ENCODE measurements around the gene C6orf132.

C6orf132 gene

DNA sequence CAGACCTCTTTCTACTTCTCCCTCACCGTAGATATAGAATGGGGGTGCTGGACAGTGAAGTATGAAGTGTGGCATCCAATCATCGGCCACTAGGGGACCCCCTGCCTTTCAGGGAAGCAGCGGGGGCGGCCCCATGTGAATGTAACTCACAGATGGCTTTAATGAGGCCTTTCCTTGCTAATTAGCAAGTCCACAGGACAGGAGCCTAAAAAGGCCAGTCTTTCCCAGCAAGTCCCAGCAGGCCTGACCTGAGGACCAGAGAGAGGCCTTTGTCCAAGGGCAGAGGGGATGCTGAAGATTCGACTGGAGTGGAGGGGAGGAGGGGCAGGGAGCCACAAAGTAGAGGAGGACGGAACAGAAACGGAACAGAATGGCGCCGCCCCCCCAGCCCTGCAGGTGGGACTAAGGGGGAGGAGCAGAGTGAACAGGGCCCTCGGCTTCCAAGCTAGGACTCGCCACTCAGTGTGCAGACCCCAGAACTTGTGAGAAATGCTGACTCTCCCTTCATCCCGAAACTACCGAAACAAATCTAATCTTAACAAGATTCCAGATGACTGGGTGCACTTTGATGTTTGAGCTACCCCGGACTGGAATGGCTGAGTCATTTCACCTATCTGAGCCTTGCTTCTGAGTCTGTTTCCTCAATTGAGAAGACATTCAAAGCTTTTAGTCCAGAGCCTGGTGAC is 5.8 kb downstream of the C6orf132 start:
- no peak for DNase-seq (ENCODE audit: low read depth in 3 of 3)

- DNase-seq (ENCODE audit: low read depth in 3 of 3): no peak
Observed at GRCh38 chr6:42135722-42136121, 6.7 kb downstream of the C6orf132 start.

- DNase-seq (ENCODE audit: low read depth in 3 of 3): no peak
Observed at GRCh38 chr6:42135161-42135560, 7.3 kb downstream of the C6orf132 start.

DNA sequence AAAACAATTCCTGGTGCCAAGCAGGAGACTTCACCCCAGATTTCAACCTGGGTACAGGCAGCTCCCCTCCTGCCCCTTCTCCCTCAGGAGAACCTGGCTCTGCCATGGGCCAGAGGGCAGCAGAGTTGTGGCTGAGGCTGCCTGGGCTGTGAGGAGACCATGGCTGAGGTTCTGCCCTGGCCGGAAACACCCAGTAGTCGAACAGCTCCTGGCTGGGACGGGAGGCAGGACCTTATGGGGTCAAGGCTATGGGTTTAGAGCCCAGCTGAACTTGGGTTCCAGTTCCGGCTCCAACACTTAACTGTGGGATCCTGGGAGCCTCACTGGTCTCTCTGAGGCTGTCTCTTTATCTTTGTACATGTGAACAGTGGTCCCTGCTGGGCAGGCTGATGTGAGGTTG is 8.5 kb downstream of the C6orf132 start:
- DNase-seq (ENCODE audit: low read depth in 3 of 3): no peak

DNA sequence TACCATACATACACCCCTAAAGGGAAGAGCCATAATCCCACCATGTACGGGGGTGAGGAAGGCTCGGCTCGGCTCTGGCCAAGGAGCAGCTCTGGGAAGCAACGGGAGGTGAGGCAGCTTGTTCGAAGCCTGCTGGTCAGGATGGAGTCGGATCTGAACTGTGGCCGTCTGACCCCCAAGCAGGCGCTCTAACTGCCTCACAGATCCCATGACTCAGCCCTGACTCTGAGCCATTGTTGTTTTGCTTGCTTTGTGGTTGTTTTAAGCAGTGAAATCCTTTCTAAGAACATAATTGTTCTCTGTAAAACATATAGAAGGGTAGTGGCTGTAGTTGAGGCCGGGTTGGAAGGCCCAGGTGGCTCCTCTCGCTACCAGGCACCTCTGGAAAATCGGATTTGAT is 10.9 kb downstream of the C6orf132 start:
- DNase-seq (ENCODE audit: low read depth in 3 of 3): no peak

DNA sequence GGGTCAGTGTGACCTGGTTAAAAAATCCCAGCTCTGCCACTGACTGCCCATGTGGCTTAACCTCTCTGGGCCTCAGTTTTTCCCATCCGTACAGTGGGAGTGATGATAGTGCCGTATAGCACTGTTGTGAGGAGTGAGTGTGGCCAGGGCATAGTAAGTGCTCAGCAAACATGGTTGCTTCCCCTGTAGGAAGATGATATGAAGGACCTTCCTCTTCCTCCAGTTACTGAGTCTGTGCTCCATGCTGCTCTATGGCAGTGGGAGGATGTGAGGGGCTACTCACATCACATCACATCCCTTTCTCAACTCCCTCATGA is 13.1 kb downstream of the C6orf132 start:
- no peak for DNase-seq (ENCODE audit: low read depth in 3 of 3)

DNA sequence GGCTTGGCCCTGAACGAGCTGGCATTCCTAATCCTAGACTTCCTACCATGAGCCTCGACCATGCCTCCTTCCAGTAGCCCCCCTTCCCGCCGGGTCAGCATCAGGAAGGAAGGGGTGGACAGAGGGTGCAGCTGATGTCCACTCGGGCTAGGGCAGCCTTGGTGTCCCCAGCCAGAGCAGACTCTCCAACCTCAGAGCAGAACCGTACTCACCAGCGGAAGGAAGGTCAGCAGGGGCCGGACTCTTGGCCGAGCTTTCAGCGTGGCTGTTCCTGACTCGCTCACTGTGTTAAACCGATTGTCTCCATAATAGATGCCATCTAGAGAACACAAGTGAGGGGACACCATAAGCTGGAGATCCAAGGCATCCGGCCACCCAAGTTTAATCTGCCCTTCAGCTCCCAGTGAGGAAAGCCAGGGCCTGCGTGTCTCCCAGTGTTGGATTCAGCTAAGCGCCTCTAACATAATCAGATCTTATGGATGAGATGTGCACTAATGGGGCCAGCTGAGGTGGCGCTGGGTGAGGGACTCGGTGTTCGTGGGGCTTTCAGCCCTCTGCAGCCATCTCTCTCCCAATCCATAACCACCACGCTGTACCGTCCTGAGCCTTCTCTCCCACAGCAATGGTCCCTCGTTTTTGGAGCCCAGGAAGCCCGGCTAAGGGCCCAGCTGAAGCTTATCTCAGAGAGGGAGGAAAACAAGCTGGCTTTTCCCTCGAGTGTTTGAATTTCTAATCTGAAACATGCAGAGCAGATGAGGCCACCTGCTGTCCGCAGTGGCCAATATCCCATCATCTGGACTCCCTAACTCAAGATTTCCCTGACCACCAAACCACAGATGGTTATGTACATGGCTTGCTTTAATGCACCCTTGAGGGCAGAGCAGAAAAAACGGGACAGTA is 13.7 kb downstream of the C6orf132 start:
- DNase-seq (ENCODE audit: low read depth in 3 of 3): no peak

DNA sequence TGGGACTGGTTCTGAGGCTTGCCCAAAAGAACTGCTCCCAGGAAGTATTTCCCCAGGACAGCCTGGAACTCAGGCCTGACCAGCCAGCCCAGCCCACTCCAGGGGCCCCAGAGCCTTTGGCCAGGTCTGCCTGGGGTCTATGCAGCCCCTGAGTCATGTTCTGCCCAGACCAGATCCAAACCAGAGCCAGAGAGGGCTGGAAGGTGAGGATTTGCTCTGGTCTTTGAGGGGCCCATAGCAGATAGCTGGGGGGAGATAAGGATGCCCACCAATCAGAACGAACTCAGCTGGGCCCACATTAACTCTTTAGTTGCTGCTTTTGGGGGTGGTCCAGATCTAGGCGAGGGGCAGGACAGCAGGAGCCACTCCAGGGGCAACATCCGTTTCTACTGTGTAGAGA is 16.8 kb downstream of the C6orf132 start:
- no peak for DNase-seq (ENCODE audit: low read depth in 3 of 3)

DNA sequence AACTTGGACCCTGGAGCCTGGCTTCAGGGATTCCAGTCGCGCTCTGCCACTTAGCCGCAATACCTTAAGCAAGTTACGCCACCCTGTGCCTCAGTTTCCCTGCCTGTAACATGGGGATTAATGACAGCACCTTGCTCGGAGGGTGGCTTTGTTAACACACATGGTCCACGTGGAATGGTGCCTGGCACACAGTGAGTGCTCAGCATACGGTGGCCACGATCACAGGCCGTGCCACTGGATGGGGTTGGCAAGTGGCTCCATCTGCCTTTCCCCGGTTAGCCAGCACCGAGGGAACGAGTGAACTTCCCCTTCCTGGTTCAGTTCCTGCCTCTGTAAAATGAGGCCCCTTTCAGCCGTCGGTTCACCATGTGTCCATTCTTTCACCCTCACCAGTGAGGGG is 17.2 kb downstream of the C6orf132 start:
- no peak for DNase-seq (ENCODE audit: low read depth in 3 of 3)

GRCh38 chr6:42124223-42124836 is 18.1 kb downstream of the C6orf132 start:
- no peak for DNase-seq (ENCODE audit: low read depth in 3 of 3)

- DNase-seq (ENCODE audit: low read depth in 3 of 3): no peak
Observed at GRCh38 chr6:42123379-42124103, 18.9 kb downstream of the C6orf132 start.

DNA sequence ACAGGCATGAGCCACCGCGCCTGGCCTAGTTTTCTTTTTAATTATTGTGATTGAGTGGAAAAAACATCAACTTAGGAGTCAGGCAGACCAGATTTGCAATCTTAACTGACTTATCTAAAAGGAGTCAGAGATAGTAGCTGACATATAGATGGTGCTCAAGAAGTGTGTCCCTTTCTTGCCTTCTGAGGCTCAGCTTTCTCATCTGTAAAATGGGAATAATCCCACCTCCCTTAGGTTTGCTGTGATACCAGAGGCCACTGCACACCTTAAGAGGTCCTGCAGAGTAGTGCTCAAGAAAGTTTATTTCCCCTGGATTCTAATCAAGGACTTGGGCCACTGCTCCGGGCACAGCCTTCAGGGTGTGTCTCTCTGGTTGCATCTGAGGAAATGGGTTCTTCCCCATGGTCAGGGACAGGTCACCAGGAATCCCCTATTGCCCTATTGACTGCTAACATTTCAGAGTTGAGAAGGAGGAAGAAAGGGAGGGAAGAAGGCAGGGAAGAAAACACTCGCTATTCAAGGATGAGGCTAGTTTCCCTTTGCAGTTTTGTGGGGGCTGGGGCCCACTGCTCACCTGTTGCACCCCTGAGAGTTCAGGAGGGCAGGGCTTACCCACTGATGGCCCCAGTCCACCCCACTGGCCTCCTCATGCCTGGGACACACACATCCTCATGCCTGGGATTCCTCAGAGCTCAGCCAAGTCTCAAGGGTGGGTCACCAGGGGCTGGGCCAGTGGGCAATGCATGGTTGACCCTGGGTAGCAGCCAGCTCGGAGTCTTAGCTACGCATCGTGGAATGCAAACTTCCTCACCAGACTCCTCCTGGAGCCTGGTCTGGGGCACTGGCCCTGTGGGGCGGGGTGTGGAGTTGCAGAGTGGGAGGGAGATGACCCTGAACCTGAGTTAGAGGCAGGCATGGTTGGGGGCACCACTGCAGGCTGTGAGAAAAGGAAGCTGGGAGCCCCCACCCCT is 21.2 kb downstream of the C6orf132 start:
- DNase-seq (ENCODE audit: low read depth in 3 of 3): no peak

DNA sequence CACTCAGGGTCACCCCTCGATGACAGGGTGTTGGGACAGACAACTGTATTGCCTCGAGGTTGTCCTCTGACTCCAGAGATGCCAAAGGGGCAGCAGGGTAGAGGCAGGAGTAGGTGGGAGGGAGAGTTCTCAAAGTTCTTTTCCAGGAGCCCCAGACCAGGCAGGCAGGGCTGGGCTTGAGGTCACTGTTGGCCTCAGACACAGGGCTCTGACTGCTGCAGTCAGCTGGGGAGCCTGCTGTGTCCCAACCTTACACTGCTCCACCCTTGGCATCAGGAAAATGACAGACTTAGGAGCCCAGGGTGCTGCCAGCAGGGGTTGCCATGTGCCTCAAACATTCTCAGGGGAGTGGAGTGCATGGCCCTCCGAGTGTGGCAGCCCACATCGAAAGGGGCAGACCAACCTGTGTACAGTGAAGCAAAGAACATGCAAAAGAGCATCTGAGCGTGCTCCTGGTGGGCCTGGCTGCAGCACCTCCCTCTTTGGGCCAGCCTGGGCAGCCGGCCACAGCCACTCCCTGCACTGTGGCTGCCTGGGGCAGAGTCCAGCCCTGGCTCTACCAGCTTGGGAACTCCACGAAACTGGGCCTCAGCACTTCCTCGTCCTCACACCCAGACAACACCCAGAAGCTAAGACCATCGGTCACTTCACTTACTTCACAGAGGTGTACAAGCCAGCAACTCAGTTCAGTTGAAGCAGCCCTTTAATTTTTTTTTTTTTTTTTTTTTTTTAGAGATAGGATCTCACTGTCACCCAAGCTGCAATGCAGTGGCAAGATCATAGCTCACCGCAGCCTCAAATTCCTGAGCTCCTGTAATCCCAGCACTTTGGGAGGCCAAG is 24.0 kb downstream of the C6orf132 start:
- DNase-seq (ENCODE audit: low read depth in 3 of 3): no peak

DNA sequence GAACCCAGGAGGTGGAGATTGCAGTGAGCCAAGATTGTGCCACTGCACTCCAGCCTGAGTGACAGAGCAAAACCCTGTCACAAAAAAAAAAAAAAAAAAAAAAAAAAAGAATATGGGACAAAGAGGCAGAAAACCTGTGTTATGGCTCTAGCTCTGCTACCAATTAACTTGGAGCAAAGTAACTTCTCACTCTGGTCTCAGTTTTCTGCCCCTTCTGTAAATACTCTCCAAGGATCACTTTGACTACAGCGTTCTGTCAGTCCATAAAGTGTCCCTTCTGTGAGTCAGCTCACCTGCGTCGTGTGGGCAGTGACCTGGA is 24.6 kb downstream of the C6orf132 start:
- no peak for DNase-seq (ENCODE audit: low read depth in 3 of 3)

DNA sequence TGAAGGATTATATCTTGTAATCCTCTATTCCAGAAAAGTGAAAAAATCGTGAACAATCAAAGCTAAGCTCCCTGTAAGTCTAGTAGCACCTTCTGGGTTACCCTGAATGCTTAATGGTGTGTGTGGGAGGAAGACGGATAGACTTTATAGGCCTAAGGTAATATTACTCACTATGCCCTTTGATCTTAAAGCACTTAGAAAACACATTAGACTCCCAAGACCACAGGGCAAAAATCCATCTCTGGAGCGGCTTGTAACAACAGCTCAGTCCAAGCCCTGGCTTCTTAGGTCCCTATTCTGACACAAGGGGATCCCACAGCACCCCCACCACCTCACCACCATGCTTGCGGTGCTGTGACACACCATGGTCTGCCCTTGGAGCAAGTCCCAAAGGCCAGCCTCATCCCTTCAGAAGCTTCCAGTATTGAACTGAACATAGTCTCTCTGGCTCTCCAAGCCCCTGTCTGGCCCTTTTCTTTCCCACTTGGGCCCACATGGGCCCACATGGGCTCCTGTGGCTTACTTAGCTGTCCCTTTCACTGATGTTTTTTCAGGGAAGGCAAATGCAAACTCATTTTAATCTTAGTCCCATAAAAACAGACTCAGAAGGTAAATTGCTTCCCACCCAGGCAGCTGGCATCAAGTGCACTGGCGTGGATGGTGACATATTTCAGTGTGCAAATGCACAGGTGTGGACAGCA is 28.3 kb downstream of the C6orf132 start:
- DNase-seq (ENCODE audit: low read depth in 3 of 3): no peak

- DNase-seq (ENCODE audit: low read depth in 3 of 3): no peak
Observed at GRCh38 chr6:42112351-42112750, 30.1 kb downstream of the C6orf132 start.

DNA sequence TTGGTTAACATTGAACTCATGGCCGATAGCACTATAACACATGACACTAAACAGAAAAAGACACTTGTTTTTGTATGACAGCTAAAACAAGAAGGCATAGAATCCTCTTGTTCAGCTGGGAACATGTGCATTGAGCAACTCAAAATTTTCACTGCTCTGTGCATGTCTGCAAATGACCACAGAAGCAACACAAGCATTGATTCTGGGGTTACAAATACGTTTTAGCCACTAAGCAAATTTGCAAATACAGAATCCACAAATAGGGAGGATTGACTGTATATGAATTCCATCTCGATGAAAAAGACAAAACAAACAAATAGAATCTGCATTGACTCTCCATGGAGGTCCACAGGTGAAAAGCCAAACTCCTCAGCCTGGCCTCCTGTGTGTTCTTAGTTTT is 31.7 kb downstream of the C6orf132 start:
- DNase-seq (ENCODE audit: low read depth in 3 of 3): no peak

DNA sequence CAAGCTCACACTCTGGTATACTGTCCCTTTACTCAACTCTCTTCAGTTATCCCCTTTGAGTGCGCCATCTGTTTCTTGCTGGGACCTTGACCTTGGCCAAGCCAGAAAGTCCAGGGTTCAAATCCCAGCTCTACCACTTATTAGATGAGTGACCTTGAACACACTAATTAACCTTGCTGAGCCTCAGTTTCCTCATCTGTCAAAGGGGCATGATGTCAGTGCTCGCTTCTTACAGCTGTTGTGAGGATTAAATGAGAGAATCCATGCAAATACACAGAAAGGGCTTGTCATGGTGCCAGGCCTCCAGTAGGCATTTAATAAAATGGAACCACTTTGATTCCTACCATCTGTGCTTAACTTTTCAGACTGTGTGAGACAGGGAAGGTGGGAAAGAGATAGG is 34.3 kb downstream of the C6orf132 start:
- no peak for DNase-seq (ENCODE audit: low read depth in 3 of 3)

DNA sequence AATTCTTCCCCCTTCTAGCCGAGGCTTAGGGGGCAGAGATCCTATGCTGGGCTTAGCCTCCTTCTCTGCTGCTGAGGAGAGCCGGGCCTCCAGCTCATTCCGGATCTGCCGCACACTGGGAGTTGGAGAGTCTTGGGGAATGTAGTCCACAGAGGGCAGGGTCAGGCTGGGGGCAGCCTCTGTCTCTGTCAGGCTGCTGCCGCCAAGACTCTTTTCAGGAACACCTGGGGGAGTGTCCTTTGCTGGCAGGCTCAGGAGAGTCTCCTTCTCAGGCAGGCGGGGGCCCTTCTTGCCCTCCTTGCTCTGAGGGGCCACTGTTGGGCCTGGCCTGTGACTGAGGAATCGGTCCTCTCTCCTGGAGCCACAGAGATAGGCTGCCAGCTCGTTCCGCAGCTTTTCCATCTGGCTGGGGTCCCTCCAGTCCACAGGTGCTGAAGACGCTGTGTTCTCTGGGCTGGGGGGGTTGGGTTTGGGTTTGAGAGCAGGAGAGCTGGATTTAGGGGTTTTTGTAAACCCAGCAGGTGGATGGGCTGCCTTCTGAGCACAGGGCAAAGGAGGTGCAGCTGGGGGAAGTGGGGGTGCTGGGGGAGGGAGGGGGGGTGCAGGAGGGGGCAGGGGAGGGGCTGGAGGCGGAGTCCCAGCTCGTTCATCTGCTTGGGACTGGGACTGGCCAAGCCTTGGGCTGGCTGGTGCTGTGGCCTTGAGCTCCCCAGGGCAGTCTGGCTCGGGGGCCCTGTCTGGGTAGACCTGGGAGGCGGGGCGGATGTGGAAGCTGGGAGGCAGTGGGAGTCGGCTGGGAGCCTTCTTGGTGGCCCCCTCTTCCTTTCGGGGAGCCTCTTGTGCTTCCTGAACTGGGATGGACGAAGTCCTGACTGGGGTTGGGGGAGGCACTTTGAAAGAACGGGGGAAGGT is 36.1 kb downstream of the C6orf132 start:
- no peak for DNase-seq (ENCODE audit: low read depth in 3 of 3)
